Aorta (tissue), 5 donors: Measurements from ENCODE around the gene QRSL1. TPM values are rescaled to one million over a fixed set of nuclear protein-coding genes. Genes with fewer than 3 reads are reported as not detected.

Experiments used
- ATAC-seq: fragments of 200-7000 bp; cut with Tn5 transposase; one replicate; pipeline ENCODE4 v1.9.1; 2022; ENCODE audit warnings: moderate library complexity; ENCODE audit not compliant: low FRiP score
- DNase-seq, 2 donors: peaks; one replicate each; pipeline ENCODE4 v3.0.0-alpha.2; 2020
- H3K27ac ChIP-seq, 2 donors: one replicate each; pipeline ENCODE4 v1.5.1; 2013; ENCODE audit warnings: low read length in 2 of 2, mild to moderate bottlenecking in 2 of 2, moderate library complexity in 2 of 2, control low read depth in 1 of 2, inconsistent platforms in 1 of 2, low read depth in 1 of 2
- H3K27me3 ChIP-seq, 2 donors: one replicate each; pipeline ENCODE4 v1.6.1; 2013; ENCODE audit warnings: control low read depth in 1 of 2, low read length in 1 of 2, mild to moderate bottlenecking in 1 of 2, moderate library complexity in 1 of 2; ENCODE audit not compliant: insufficient read depth in 2 of 2, control insufficient read depth in 1 of 2
- H3K36me3 ChIP-seq, 2 donors: one replicate each; pipeline ENCODE4 v1.6.1; 2013; ENCODE audit warnings: control low read depth in 1 of 2, low read length in 1 of 2, mild to moderate bottlenecking in 1 of 2; ENCODE audit not compliant: insufficient read depth in 2 of 2, control insufficient read depth in 1 of 2
- H3K4me1 ChIP-seq, 2 donors: one replicate each; pipeline ENCODE4 v1.6.1; 2013; ENCODE audit warnings: low read length in 2 of 2, control low read depth in 1 of 2, mild to moderate bottlenecking in 1 of 2, moderate library complexity in 1 of 2; ENCODE audit not compliant: insufficient read depth in 2 of 2, control insufficient read depth in 1 of 2
- H3K4me3 ChIP-seq, 2 donors: one replicate each; pipeline ENCODE4 v1.5.1; 2013; ENCODE audit warnings: low read length in 2 of 2, control low read depth in 1 of 2, mild to moderate bottlenecking in 1 of 2
- H3K9me3 ChIP-seq: one replicate; pipeline ENCODE4 v1.6.1; 2013; ENCODE audit warnings: mild to moderate bottlenecking, low read length; ENCODE audit not compliant: control insufficient read depth
- WGBS, 2 donors: extraction: QIAGEN DNeasy Blood & Tissue Kit; methylation state at CpG; one replicate each; pipeline ENCODE4 v1.1.7; 2013; 5-methylcytosine and 5-hydroxymethylcytosine counted together
- intact Hi-C, 2 donors: fragments of 100-400 bp; cut with DNase I; formaldehyde crosslinking; loops; one replicate each; pipeline versions ENCODE4 v1.14.2 to v1.15.0; 2022
- polyA plus RNA-seq, 2 donors: library from polyadenylated mRNA; stranded (reverse); fragments of 200-250 nt; gene quantifications; one replicate each; pipeline ENCODE4 v1.2.3, GENCODE V29; 2013
- total RNA-seq, 2 donors: library from RNA; stranded (reverse); fragmentation: NEBNext Ultra II Directional; extraction: Animal tissue kit (Norgen Biotek cat#: 25700); gene quantifications; one replicate each; pipeline ENCODE4 v1.2.1, GENCODE V29; 2021
- donor health status: healthy with polysubstance abuse.
- donor health status: Bipolar disorder and iron deficiency.
- donor health status: DM: no; HTN: no; CAD: no.
- donor health status: DM: no; HTN: no; CAD: no.
- donor health status: DM: yes; HTN: yes; CAD: no.

QRSL1 gene
- total and polyA plus RNA-seq, 4 donors = 1.9 to 8.7 (median 5.1) TPM

DNA sequence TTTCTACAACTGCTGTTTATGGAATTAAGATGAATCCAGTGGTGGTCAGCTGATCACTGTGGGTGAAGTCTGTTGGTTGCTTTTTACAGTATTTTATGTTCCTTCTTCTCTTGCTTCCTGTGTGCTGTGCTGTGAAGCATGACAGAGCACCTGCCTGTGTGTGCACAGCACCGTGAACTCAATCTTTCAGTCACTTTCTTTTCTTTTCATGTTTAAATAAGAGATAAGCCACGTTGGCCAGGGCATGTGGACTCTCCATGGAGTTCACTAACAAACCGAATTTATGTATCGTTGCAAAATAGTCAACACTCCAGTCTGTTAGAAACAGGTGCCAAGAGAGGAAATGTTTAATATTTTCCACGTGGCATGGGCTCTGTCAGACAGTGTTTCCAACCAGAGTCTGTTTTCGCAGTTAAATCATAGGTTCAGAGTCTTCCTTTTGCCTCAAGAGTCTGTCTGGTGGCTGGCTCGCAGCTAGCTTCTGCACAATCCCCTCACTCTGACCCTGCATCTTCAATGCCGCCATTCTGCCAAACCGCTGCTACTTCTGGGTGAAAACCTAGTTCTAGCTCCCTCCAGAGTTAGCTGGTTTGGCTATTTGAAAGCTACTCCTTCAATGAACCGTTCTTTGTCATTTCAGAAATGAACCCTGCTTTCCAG is 73.2 kb downstream of the QRSL1 start:
- Histone ChIP-seq H3K9me3 (no peaks in the 10 kb centered on the region), H3K4me1 (no peaks in the 10 kb centered on the region), H3K4me3 (no peak overlapping the region), H3K27ac (no peak overlapping the region), H3K36me3 (no peaks in the 10 kb centered on the region), H3K27me3 (no peaks in the 10 kb centered on the region)
- DNase-seq (no peak), ATAC-seq (no peak)
- WGBS, 2 donors = 31 to 34% methylated on average over 10 of the region's 10 CpGs
- intact Hi-C loops = no loop called here

DNA sequence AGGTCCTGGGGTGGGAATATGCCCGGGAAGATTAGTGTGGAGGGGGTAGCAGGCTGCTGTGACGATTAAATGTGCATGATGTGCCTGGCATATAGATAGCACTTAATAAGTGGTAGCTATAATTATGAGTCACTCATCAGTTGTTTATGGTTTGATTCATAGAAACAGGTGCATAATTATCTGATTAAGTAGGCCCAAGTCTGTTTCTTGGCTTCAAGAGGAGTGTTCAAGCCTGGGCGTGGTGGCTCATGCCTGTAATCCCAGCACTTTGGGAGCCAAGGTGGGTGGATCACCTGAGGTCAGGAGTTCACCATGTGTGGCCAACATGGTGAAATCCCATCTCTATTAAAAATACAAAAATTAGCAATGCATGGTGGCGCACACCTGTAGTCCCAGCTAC is 74.9 kb downstream of the QRSL1 start:
- no peak for DNase-seq
- Histone ChIP-seq H3K9me3 (no peaks in the 10 kb centered on the region), H3K27ac (no peak overlapping the region), H3K4me3 (no peak overlapping the region), H3K4me1 (no peaks in the 10 kb centered on the region), H3K36me3 (no peaks in the 10 kb centered on the region), H3K27me3 (no peaks in the 10 kb centered on the region)
- intact Hi-C loops = no loop called here
- 89 to 92% methylated on average over 4 of the region's 4 CpGs for WGBS, 2 donors
- no peak for ATAC-seq

DNA sequence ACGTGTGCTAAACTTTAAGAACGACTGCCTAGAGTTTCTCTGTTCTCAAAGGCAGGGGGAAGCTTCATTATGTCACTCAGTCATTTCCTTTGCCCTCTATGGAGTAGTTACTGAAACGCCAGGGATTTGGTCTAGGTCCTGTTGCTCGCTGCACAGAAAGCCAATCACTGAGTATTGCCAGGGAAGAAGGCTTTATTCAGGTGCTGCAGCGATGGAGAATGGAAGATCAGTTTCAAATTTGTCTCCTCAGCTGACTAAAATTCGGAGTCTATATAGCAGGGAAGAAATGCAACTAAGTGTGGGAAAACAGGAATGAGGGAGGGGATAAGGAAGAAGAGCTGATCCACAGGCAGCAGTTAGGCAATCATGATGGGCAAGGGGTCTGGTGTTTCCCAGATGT is 75.8 kb downstream of the QRSL1 start:
- DNase-seq = no peak
- Histone ChIP-seq H3K4me1 (no peaks in the 10 kb centered on the region), H3K9me3 (no peaks in the 10 kb centered on the region), H3K36me3 (no peaks in the 10 kb centered on the region), H3K4me3 (no peak overlapping the region), H3K27ac (no peak overlapping the region), H3K27me3 (no peaks in the 10 kb centered on the region)
- no peak for ATAC-seq
- 88 to 90% methylated on average over 6 of the region's 6 CpGs for WGBS, 2 donors
- intact Hi-C loops = no loop called here

DNA sequence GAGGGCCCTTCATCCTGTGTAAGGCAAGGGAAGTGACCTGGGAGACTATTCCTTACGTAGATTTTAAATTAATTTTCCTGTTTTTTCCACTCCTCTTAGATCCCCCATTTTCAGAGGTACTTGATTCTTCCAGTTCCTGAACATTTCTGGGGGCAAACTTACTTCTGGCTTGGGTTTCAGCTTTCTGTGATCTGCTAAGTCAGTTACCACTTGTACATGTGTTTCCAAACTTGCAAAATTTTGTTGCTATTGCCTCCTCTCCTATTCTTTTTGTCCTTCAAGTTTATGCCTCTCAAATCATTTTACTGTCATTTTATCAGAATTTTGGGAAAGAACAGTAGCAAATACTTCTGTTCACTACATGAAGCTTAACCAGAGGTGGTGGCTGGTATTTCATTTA is 81.2 kb downstream of the QRSL1 start:
- H3K27me3 ChIP-seq = no peaks in the 10 kb centered on the region
- H3K9me3 ChIP-seq = no peaks in the 10 kb centered on the region
- no peak overlapping the region for H3K4me3 ChIP-seq
- ATAC-seq (no peak), DNase-seq (no peak)
- WGBS, 2 donors = 69 to 77% methylated on average over 1 of the region's 1 CpG
- H3K36me3 ChIP-seq = no peaks in the 10 kb centered on the region
- no peak overlapping the region for H3K27ac ChIP-seq
- no peaks in the 10 kb centered on the region for H3K4me1 ChIP-seq
- intact Hi-C loops = no loop called here

DNA sequence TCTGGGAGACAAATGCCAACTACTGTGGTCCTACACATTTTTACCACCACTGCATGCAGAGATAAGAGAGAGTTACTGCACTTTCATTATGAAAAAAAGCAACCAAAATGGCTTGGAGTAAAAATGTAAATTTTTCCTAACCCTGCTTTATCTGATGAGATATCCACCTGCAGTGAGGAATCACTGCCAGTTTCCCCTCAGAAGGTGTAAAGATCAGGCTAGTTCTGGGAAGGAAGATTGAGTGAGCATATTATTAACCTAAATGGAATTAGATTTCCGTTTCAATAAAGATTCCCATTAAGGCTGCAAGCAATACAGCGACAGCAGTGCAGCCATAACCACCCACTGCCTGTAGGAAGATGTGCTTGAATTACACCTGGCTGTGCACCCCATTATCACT is 84.9 kb downstream of the QRSL1 start:
- no peaks in the 10 kb centered on the region for H3K27me3 ChIP-seq
- H3K36me3 ChIP-seq = no peaks in the 10 kb centered on the region
- no peaks in the 10 kb centered on the region for H3K9me3 ChIP-seq
- intact Hi-C loops = no loop called here
- no peak overlapping the region for H3K4me3 ChIP-seq
- no peak for DNase-seq
- ATAC-seq = no peak
- H3K4me1 ChIP-seq = no peaks in the 10 kb centered on the region
- 91% methylated on average over 2 of the region's 2 CpGs for WGBS, 2 donors
- no peak overlapping the region for H3K27ac ChIP-seq

DNA sequence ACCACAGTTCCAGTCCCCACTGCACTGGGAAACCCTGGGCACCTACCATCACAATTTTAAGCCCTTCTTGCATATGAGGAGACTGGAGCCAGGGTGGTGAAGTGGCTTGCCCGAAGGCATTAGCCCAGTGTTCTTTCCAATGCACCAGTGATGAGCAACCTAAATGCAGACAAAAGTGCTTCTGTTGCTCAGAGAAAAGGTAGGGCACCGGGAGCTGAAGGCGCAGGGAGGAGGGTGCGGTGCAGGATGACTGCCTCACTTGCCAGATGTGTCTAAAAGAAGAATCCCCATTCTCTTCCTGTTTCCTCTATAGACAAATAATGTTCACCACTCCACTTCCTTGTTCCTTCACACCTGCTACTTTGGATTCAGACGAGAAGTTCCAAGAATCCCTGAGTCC is 86.5 kb downstream of the QRSL1 start:
- WGBS, 2 donors = 76 to 80% methylated on average over 5 of the region's 5 CpGs
- no peaks in the 10 kb centered on the region for H3K27me3 ChIP-seq
- H3K4me1 ChIP-seq = no peaks in the 10 kb centered on the region
- H3K36me3 ChIP-seq = no peaks in the 10 kb centered on the region
- no peaks in the 10 kb centered on the region for H3K9me3 ChIP-seq
- no peak for DNase-seq
- ATAC-seq = no peak
- intact Hi-C loops = no loop called here
- no peak overlapping the region for H3K27ac ChIP-seq
- no peak overlapping the region for H3K4me3 ChIP-seq

DNA sequence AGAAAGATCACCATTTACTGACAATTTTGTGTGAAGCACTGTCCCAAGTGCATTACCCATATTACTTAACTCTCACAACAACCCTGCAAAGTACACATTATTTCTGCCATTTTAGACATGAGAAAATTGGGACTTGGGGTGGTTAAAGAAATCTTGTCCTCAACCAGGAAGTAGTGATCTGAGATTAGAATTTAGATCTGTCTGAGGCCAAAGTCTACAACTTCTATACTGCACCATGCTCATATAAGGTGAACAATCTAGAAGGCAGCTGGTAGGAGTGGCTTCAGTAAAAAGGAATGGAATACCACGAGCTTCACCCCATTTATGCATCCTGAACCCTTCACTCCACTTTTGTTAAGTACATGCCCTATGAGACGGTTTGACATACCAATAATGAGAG is 87.6 kb downstream of the QRSL1 start:
- 69 to 88% methylated on average over 2 of the region's 2 CpGs for WGBS, 2 donors
- no peak for ATAC-seq
- no peaks in the 10 kb centered on the region for H3K36me3 ChIP-seq
- H3K4me1 ChIP-seq = no peaks in the 10 kb centered on the region
- no peaks in the 10 kb centered on the region for H3K27me3 ChIP-seq
- DNase-seq = no peak
- no peaks in the 10 kb centered on the region for H3K9me3 ChIP-seq
- intact Hi-C loops = no loop called here
- no peak overlapping the region for H3K4me3 ChIP-seq
- no peak overlapping the region for H3K27ac ChIP-seq

Other genes starting within 250 kb of the QRSL1 start
- 1 to 10 TPM; 3.1 TPM for gene RTN4IP1, start 80 bp upstream of the QRSL1 start, total RNA-seq
- gene RTN4IP1, start 80 bp upstream of the QRSL1 start, polyA plus RNA-seq = 1 to 10 TPM; 2.5 to 3.6 TPM